NT2/D1 (cell line): ENCODE measurements around the gene SLC16A13.

ENCODE experiments used
- SUZ12 ChIP-seq: IDR thresholded peaks from 2 replicates; pipeline ENCODE4 v1.6.1; 2011; ENCODE audit not compliant: insufficient read length, insufficient read depth; ENCODE audit errors: extremely low read depth
- YY1 ChIP-seq: IDR thresholded peaks from 2 replicates; pipeline ENCODE4 v1.6.1; 2011; ENCODE audit not compliant: insufficient read length, insufficient read depth
- ZNF274 ChIP-seq: IDR thresholded peaks from 2 replicates; pipeline ENCODE4 v1.6.1; 2011; ENCODE audit warnings: mild to moderate bottlenecking, low read depth, low read length

- TF ChIP-seq YY1 (no peak), SUZ12 (no peak), ZNF274 (no peak)
These were observed 18.0 kb upstream of the SLC16A13 start for GRCh38 chr17:7017827-7018200.
